Measurements from ENCODE around the gene KRTAP10-2. TPM values are rescaled to one million over a fixed set of nuclear protein-coding genes. Genes with fewer than 3 reads are reported as not detected.

Gene KRTAP10-2
- total RNA-seq, 4 donors from 2014 or later = not detected

- Histone ChIP-seq H3K4me3 (replicated peaks in 1 of 3) (no peak overlapping the region), H3K4me1 (no peaks in the 10 kb centered on the region), H3K36me3 (no peaks in the 10 kb centered on the region), H3K9me3 (no peaks in the 10 kb centered on the region), H3K27ac (no peak overlapping the region), H3K27me3 (no peaks in the 10 kb centered on the region)
- WGBS, 2 donors = 84 to 85% methylated on average over 17 of the region's 17 CpGs
- TF ChIP-seq POLR2A (IDR thresholded peaks at IDR 0.05) (no peak), CTCF (IDR thresholded peaks at IDR 0.05) (no peak)
- no peak for DNase-seq
- intact Hi-C loops (cut with DNase I) = no loop called here
Measured at GRCh38 chr21:44529011-44529421, 22.3 kb downstream of the KRTAP10-2 start.

- no peak overlapping the region for H3K4me3 ChIP-seq (replicated peaks in 1 of 3)
- intact Hi-C loops (cut with DNase I) = no loop called here
- no peaks in the 10 kb centered on the region for H3K27me3 ChIP-seq
- 99 to 100% methylated on average over 1 to 10 of the region's 10 CpGs for WGBS, 2 donors
- no peak for TF ChIP-seq POLR2A (IDR thresholded peaks at IDR 0.05)
- no peak for TF ChIP-seq CTCF (IDR thresholded peaks at IDR 0.05)
- H3K36me3 ChIP-seq = no peaks in the 10 kb centered on the region
- no peak overlapping the region for H3K27ac ChIP-seq
- no peaks in the 10 kb centered on the region for H3K4me1 ChIP-seq
- no peak for DNase-seq
- H3K9me3 ChIP-seq = no peaks in the 10 kb centered on the region
Measured at GRCh38 chr21:44528634-44528995, 22.7 kb downstream of the KRTAP10-2 start.

GRCh38 chr21:44527983-44528633, 23.2 kb downstream of the KRTAP10-2 start:
- no peaks in the 10 kb centered on the region for H3K27me3 ChIP-seq
- TF ChIP-seq CTCF (IDR thresholded peaks at IDR 0.05) = no peak
- no peak for TF ChIP-seq POLR2A (IDR thresholded peaks at IDR 0.05)
- no peaks in the 10 kb centered on the region for H3K9me3 ChIP-seq
- no peak overlapping the region for H3K4me3 ChIP-seq (replicated peaks in 1 of 3)
- no peaks in the 10 kb centered on the region for H3K4me1 ChIP-seq
- H3K36me3 ChIP-seq = no peaks in the 10 kb centered on the region
- intact Hi-C loops (cut with DNase I) = no loop called here
- H3K27ac ChIP-seq = no peak overlapping the region
- WGBS, 2 donors = 92 to 93% methylated on average over 16 to 17 of the region's 18 CpGs
- DNase-seq = no peak

GRCh38 chr21:44527156-44527982, 23.9 kb downstream of the KRTAP10-2 start:
- 88 to 89% methylated on average over 37 of the region's 37 CpGs for WGBS, 2 donors
- Histone ChIP-seq H3K4me3 (replicated peaks in 1 of 3) (no peak overlapping the region), H3K9me3 (no peaks in the 10 kb centered on the region), H3K27me3 (no peaks in the 10 kb centered on the region), H3K4me1 (no peaks in the 10 kb centered on the region), H3K36me3 (no peaks in the 10 kb centered on the region), H3K27ac (no peak overlapping the region)
- DNase-seq = no peak
- TF ChIP-seq CTCF (IDR thresholded peaks at IDR 0.05) (no peak), POLR2A (IDR thresholded peaks at IDR 0.05) (no peak)
- intact Hi-C loops (cut with DNase I) = no loop called here
